ENCODE measurements around the gene IMPG1.

The IMPG1 gene

DNA sequence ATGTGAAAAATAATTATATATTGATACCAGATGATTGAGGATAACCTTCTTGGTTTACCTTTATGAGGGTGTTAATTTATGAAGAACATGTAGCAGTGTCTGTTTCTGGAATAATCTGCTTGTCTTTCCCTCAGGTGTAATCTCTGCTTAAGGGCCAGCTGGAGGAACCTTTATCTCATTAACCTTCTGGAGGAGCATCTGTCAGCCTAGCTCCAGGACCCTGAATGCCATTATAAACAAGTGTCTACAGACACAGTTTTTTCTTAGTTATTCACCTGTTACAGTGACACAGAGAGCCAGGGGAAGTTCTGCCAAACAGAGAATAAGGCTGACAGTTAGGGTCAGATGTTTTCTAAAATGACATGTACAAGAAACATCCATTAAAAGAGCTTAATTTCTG lies at the start of gene IMPG1:
IMPG1 (minus strand) TSS at position 101 of the 400 bp plus-strand sequence. CDS start 174 bp downstream, outside the sequence.
- DNase-seq, result no peak

GRCh38 chr6:76120302-76120701 lies 47.8 kb upstream of the IMPG1 start:
- DNase-seq, result no peak

- no peak for DNase-seq
Measured at GRCh38 chr6:76073281-76073680, 819 bp upstream of the IMPG1 start.

- no peak for DNase-seq
Measured at GRCh38 chr6:76057469-76057868, 15.0 kb downstream of the IMPG1 start.

DNA sequence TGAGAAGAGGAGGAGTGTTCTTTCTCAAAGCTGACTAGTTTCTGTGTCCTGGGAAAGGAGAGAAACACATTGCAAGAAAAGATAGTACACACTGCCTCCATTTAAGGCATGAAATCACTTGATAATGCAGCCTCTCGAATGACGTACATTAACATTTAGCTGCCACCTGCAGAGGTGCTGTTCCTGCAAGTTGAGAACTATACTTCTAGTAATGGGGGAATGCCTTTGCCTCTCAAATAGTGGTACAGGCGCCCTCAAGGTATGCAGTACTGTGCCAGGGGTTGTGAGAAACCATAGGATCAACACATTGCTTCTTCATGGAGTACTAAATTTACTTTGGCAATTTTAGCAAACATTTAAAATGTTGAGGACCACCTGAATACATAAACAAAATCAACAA lies 20.1 kb downstream of the IMPG1 start:
- DNase-seq, result no peak

DNA sequence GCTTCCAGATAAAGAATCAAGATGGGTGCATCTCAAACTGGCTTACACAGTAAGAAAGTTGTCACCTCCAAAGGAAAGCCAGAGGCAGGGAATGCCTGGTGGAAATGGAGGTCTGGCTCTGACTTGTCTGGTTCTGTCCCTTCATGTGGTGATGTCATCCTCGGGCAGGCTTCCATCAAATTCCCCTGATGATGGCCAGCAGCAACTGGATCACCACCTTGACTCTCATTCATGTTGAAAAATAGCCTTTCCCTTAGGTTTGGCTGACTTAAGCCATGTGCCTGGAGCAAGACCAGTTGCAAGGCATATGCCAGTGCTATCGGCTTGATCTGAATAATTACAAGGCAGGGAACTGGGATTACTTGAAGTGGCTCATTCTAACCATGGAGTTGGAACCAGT lies 28.8 kb downstream of the IMPG1 start:
- no peak for DNase-seq

GRCh38 chr6:76035713-76036112 lies 36.7 kb downstream of the IMPG1 start:
- DNase-seq, result no peak

DNA sequence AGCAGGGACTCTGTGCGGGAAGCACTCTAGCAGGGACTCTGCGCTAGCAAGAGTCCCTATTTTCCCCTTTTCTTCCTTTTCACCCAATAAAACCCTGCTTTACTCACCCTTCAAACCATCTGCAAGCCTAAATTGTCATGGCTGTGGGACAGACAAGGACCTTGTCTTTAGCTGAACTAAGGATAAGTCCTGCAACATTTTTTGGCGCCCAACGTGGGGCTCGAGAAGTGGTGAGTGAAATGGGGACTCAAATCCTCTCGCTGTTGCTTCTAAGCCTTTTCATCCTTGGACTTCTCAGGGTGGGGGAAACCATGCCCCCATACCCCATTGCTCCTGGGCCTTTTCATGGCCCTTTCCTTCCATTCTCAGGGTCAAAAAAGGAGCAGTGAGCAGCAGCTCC lies 46.4 kb downstream of the IMPG1 start:
- no peak for DNase-seq

DNA sequence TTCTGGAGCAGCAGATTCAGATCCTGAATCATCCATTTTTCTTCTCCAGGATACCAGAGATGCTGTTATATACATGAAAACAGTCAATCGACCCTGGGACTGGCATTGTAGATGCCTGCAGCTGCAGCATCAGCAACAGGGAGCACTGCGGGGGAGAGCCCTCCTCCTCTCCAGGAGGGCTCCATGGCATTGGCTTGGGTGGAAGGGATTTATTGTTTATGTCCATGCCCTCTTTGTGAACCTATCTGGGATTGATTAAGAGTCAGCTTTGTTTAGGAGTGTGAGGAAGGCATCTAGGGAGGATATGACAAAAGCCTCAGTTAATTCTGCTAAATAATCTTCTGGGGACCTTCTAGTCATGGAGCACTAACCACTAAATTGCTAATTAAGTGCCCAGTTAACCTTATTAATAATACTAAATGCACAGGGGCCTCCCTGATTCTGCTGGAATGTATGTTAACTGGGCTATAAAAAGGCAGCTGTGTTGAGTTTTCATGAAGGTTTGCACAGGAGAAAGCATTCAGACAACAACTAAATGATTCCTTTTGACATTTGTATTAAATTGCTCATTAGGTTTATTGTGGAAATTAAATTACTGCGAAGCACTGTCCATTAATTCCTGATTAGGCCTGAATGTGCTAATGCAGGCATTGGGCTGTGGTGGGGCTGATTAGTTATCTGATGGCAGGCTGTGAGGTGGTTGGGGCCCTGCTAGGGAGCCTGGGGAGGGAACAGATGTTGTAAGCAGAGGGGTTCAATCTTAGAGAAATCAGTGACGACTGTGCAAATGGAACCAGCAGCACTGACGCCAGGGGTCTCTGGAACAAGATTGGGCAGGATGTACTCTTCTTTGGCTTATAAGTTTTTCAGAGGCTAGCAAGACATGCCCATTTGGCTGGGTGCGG lies 57.6 kb downstream of the IMPG1 start:
- no peak for DNase-seq

- no peak for DNase-seq
Measured at GRCh38 chr6:76004202-76004601, 68.3 kb downstream of the IMPG1 start.

- DNase-seq, result no peak
Measured at GRCh38 chr6:76003686-76004085, 68.8 kb downstream of the IMPG1 start.

- no peak for DNase-seq
Measured at GRCh38 chr6:76003113-76003512, 69.3 kb downstream of the IMPG1 start.

- DNase-seq, result no peak
Measured at GRCh38 chr6:76000629-76001028, 71.8 kb downstream of the IMPG1 start.

DNA sequence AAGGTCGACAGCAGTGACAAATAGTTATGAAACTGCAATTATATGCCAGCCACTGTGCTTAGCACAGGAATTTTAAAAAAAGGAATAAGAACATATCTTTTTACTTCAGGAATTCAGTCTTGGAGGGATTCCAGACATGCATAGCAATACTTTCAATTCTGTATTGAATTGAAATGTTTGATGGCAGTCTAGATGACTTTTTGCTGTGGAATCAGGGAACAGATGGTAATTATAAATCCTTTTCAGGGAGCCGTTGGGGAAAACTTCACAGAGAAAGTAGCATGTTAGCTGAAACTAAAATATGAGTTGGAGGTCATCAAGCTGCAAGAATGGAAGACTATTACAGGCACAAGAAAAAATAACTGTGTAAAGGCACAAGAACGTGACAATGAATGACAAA lies 74.8 kb downstream of the IMPG1 start:
- no peak for DNase-seq

GRCh38 chr6:75993236-75994162 lies 79.0 kb downstream of the IMPG1 start:
- no peak for DNase-seq

DNA sequence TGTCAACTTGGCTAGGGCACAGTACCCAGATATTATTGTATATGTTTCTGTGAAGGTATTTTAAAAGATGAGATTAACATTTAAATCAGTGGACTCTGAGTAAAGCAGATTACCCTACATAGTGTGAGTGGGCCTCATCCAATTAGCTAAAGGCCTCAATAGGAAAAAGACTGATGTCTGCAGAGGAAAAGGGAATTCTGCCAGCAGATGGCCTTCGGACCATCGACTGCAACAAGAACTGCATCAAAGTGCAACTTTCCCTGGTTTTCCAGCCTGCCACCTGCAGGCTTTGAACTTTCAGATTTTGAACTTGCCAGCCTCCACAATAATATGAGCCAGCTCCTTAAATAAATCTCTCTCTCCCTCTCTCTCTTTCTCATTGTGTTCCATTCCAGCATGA lies 80.5 kb downstream of the IMPG1 start:
- no peak for DNase-seq

DNA sequence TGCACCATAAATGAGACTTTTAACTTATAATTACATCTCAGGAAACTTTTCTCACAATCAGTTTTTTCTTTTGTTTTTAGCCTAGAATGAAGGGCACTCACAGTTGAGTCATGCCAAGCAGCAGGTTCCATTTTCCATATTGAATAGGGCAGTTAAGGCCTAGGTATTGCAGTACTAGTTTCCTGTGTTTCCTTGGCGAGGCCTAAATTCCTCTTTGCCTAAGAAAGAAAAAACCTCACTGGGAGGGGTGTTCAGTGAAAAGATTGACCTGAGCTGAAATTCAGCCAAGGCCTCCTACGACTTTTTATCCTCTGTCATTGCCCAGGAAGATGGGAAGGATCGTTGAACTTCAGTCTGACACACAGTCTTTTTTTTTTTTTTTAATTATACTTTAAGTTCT lies 85.5 kb downstream of the IMPG1 start:
- no peak for DNase-seq

DNA sequence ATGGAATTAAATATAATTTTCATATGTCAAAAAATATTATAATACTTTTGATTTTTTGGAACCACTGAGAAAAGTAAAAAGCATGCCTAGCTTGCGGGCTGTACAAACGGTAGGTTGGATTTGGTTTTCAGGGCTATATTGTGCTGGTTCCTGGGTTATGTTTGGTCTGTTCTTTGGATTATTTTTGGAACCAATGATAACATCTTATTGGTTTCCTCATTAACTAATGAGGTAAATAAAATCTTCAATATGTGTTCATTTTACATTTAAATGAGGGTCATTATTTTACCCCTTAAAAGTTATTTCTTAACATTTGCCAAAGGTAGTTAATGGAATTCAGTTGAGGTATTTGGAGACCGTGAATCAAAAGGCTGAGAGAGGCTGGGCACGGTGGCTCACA lies 96.6 kb downstream of the IMPG1 start:
- no peak for DNase-seq

GRCh38 chr6:75970093-75970492 lies 102.4 kb downstream of the IMPG1 start:
- no peak for DNase-seq

- DNase-seq, result no peak
Measured at GRCh38 chr6:75968143-75968542, 104.3 kb downstream of the IMPG1 start.

DNA sequence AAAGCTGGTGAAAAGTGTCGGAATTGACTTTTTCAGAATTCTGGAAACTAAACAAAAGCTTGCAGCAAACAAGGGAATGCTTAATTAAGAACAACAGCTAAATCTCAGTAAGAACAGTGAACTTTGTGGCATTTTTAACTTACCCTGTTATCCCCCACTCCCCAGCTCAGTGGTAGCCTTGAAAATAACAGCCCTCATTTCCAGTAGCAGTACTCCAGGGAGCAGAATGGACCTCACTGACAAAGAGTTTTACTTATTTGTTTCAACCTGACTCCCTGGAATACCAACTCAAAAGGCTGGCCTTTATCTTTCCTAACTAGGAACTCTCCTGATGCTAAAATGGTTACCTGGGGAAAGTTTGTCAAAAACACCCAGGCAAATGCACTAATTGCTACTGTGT lies 108.9 kb downstream of the IMPG1 start:
- DNase-seq, result no peak

- no peak for DNase-seq
Measured at GRCh38 chr6:75952128-75952527, 120.3 kb downstream of the IMPG1 start.

- no peak for DNase-seq
Measured at GRCh38 chr6:75947935-75948334, 124.5 kb downstream of the IMPG1 start.
